ENCODE measurements around the gene CNTRL.
"Not testable (repeated sequence)": the region's sequence is repeated elsewhere in the genome, so short reads cannot be mapped to it uniquely, and the experiment has no call there.

Gene CNTRL

GRCh38 chr9:121074370-121075250, at the start of gene CNTRL:
Gene CNTRL (plus strand): TSS chr9:121074955. CDS start chr9:121088327, 13,372 bp downstream.
- DNase-seq (ENCODE audit: low read depth) = peak; percentile 78

GRCh38 chr9:121026260-121026691, 48.5 kb upstream of the CNTRL start:
- DNase-seq (ENCODE audit: low read depth) = no peak

- DNase-seq (ENCODE audit: low read depth) = no peak
These were observed 48.0 kb upstream of the CNTRL start for GRCh38 chr9:121026768-121027167.

- not testable (repeated sequence) for DNase-seq (ENCODE audit: low read depth)
These were observed 46.5 kb upstream of the CNTRL start for GRCh38 chr9:121028285-121028684.

- DNase-seq (ENCODE audit: low read depth) = no peak
These were observed 45.3 kb upstream of the CNTRL start for GRCh38 chr9:121029469-121029868.

GRCh38 chr9:121034529-121034928, 40.2 kb upstream of the CNTRL start:
- no peak for DNase-seq (ENCODE audit: low read depth)

GRCh38 chr9:121035717-121036116, 39.0 kb upstream of the CNTRL start:
- not testable (repeated sequence) for DNase-seq (ENCODE audit: low read depth)

- no peak for DNase-seq (ENCODE audit: low read depth)
These were observed 36.4 kb upstream of the CNTRL start for GRCh38 chr9:121038362-121038761.

GRCh38 chr9:121038804-121039203, 36.0 kb upstream of the CNTRL start:
- DNase-seq (ENCODE audit: low read depth) = no peak

- DNase-seq (ENCODE audit: low read depth) = no peak
These were observed 26.6 kb upstream of the CNTRL start for GRCh38 chr9:121048175-121048574.

GRCh38 chr9:121048618-121049017, 26.1 kb upstream of the CNTRL start:
- no peak for DNase-seq (ENCODE audit: low read depth)

GRCh38 chr9:121050128-121050988, 24.4 kb upstream of the CNTRL start, which contains the start of gene C5:
Gene C5 (minus strand): TSS chr9:121050275. CDS start chr9:121050246, 29 bp downstream.
- DNase-seq (ENCODE audit: low read depth) = no peak

GRCh38 chr9:121053544-121053943, 21.2 kb upstream of the CNTRL start:
- DNase-seq (ENCODE audit: low read depth) = no peak

- DNase-seq (ENCODE audit: low read depth) = no peak
These were observed 19.1 kb upstream of the CNTRL start for GRCh38 chr9:121055642-121056143.

GRCh38 chr9:121057821-121058220, 16.9 kb upstream of the CNTRL start:
- no peak for DNase-seq (ENCODE audit: low read depth)

GRCh38 chr9:121059513-121059912, 15.2 kb upstream of the CNTRL start:
- no peak for DNase-seq (ENCODE audit: low read depth)

GRCh38 chr9:121059998-121060636, 14.6 kb upstream of the CNTRL start:
- DNase-seq (ENCODE audit: low read depth) = no peak

GRCh38 chr9:121066850-121067249, 7.9 kb upstream of the CNTRL start:
- no peak for DNase-seq (ENCODE audit: low read depth)

GRCh38 chr9:121067640-121068039, 7.1 kb upstream of the CNTRL start:
- no peak for DNase-seq (ENCODE audit: low read depth)

- DNase-seq (ENCODE audit: low read depth) = no peak
These were observed 5.4 kb upstream of the CNTRL start for GRCh38 chr9:121069396-121069795.

- DNase-seq (ENCODE audit: low read depth) = no peak
These were observed 3.4 kb upstream of the CNTRL start for GRCh38 chr9:121071370-121071755.

Data from stimulated activated CD8-positive, alpha-beta memory T cell treated with anti-CD3 and anti-CD28 coated beads, Interleukin-15, amount 100 ng/mL, for 24 hours (primary cell).